ENCODE data around the gene BRMS1. TPM values are rescaled to one million over a fixed set of nuclear protein-coding genes. Genes with fewer than 3 reads are reported as not detected.

The BRMS1 gene
- total and polyA plus RNA-seq, 7 donors = 12.6 to 152 (median 33.8) TPM

GRCh38 chr11:66315921-66316811, 28.7 kb downstream of the BRMS1 start:
- Histone ChIP-seq H3K9me3 (no peaks in the 10 kb centered on the region), H3K4me1 (no peaks in the 10 kb centered on the region), H3K27ac (peak overlapping the region; percentile 36), H3K27me3 (ENCODE audit: insufficient read depth in 3 of 3, low read length in 2 of 3) (peaks cover 0 to 26% (median 6%) of the 10 kb centered on the region in 3 donors), H3K36me3 (ENCODE audit: insufficient read depth in 1 of 2, low read depth in 1 of 2) (no peaks in the 10 kb centered on the region), H3K4me3 (peak overlapping the region; percentile 69)
- TF ChIP-seq CTCF (IDR thresholded peaks at IDR 0.05) = no peak
- DNase-seq (peak in 1 of 2 donors; percentile 51), ATAC-seq (no peak)
- 36 to 42% (median 39%) methylated on average over 49 to 52 of the region's 52 CpGs for WGBS, 3 donors
- intact Hi-C loops (cut with DNase I) = no loop called here

- H3K27ac ChIP-seq = peak overlapping the region; percentile 36
- intact Hi-C loops (cut with DNase I) = no loop called here
- DNase-seq (no peak), ATAC-seq (no peak)
- H3K9me3 ChIP-seq = no peaks in the 10 kb centered on the region
- H3K4me3 ChIP-seq = peak overlapping the region; percentile 69
- H3K4me1 ChIP-seq = no peaks in the 10 kb centered on the region
- WGBS, 3 donors = 72 to 87% (median 75%) methylated on average over 11 to 14 of the region's 14 CpGs
- H3K27me3 ChIP-seq (ENCODE audit: insufficient read depth in 3 of 3, low read length in 2 of 3) = peaks cover 0 to 26% (median 6%) of the 10 kb centered on the region in 3 donors
- H3K36me3 ChIP-seq (ENCODE audit: insufficient read depth in 1 of 2, low read depth in 1 of 2) = no peaks in the 10 kb centered on the region
- TF ChIP-seq CTCF (IDR thresholded peaks at IDR 0.05) = no peak
Observed at GRCh38 chr11:66315498-66315885, 29.4 kb downstream of the BRMS1 start.

GRCh38 chr11:66314561-66315497, 30.1 kb downstream of the BRMS1 start:
- no peak for TF ChIP-seq CTCF (IDR thresholded peaks at IDR 0.05)
- DNase-seq (peak in 1 of 2 donors; percentile 57), ATAC-seq (no peak)
- Histone ChIP-seq H3K9me3 (no peaks in the 10 kb centered on the region), H3K4me3 (peak overlapping the region; percentile 69), H3K27me3 (ENCODE audit: insufficient read depth in 3 of 3, low read length in 2 of 3) (peaks cover 0 to 26% (median 6%) of the 10 kb centered on the region in 3 donors), H3K36me3 (ENCODE audit: insufficient read depth in 1 of 2, low read depth in 1 of 2) (no peaks in the 10 kb centered on the region), H3K27ac (peak overlapping the region; percentile 75), H3K4me1 (no peaks in the 10 kb centered on the region)
- 76 to 83% (median 80%) methylated on average over 15 to 17 of the region's 17 CpGs for WGBS, 3 donors
- intact Hi-C loops (cut with DNase I) = loop anchor here in 1 of 2 donors (5.0 kb wide), 1 partner anchor 72 kb away; no protein-coding TSS in a partner anchor

GRCh38 chr11:66314186-66314501, 30.8 kb downstream of the BRMS1 start:
- no peaks in the 10 kb centered on the region for H3K9me3 ChIP-seq
- intact Hi-C loops (cut with DNase I) = loop anchor here in 1 of 2 donors (5.0 kb wide), 1 partner anchor 73 kb away; no protein-coding TSS in a partner anchor
- peaks cover 0 to 26% (median 6%) of the 10 kb centered on the region in 3 donors for H3K27me3 ChIP-seq (ENCODE audit: insufficient read depth in 3 of 3, low read length in 2 of 3)
- H3K27ac ChIP-seq = peak overlapping the region; percentile 75
- no peaks in the 10 kb centered on the region for H3K36me3 ChIP-seq (ENCODE audit: insufficient read depth in 1 of 2, low read depth in 1 of 2)
- WGBS, 3 donors = 63 to 88% (median 82%) methylated on average over 1 of the region's 1 CpG
- no peak for TF ChIP-seq CTCF (IDR thresholded peaks at IDR 0.05)
- peak overlapping the region; percentile 69 for H3K4me3 ChIP-seq
- no peaks in the 10 kb centered on the region for H3K4me1 ChIP-seq
- ATAC-seq (no peak), DNase-seq (no peak)
